ENCODE data around the gene FIS1. TPM values are rescaled to one million over a fixed set of nuclear protein-coding genes. Genes with fewer than 3 reads are reported as not detected.

FIS1 gene
- total RNA-seq, 1 experiment from 2014 or later, result 99.9 TPM

GRCh38 chr7:101220295-101220694 lies 24.6 kb downstream of the FIS1 start:
- Histone ChIP-seq H3K9me3 (no peaks in the 10 kb centered on the region), H3K36me3 (ENCODE audit: control insufficient read depth, insufficient read depth, low read length) (no peaks in the 10 kb centered on the region)

GRCh38 chr7:101218236-101219125 lies 26.4 kb downstream of the FIS1 start:
- TF ChIP-seq CTCF (IDR thresholded peaks at IDR 0.05; ENCODE audit: insufficient read depth in 1 of 2, low read depth in 1 of 2, low read length in 1 of 2, severe bottlenecking in 1 of 2, unreplicated experiment in 1 of 2), result no peak
- TSS peak; percentile 76 for BruUV-seq (replicated peaks)
- Histone ChIP-seq H3K9me3 (no peaks in the 10 kb centered on the region), H3K4me3 (ENCODE audit: low read depth, low read length) (peak overlapping the region; percentile 75), H3K27me3 (replicated peaks; ENCODE audit: control insufficient read depth, insufficient read depth, low read length) (no peaks in the 10 kb centered on the region), H3K36me3 (ENCODE audit: control insufficient read depth, insufficient read depth, low read length) (peaks cover 3% of the 10 kb centered on the region; the same call in 1 of the 2 replicates), H3K4me1 (peaks cover 22% of the 10 kb centered on the region)
- H3K4me1 Mint-ChIP-seq (ENCODE audit: low read depth, unreplicated experiment), result peaks cover 30% of the 10 kb centered on the region
- no peaks in the 10 kb centered on the region for H3K27me3 Mint-ChIP-seq (ENCODE audit: insufficient read depth, unreplicated experiment)
- CTCF ChIA-PET, result interaction anchor here (0.6 to 2.8 kb wide), 15 partner anchors 10 to 715 kb away, joined by 3 to 49 read pairs (median 4); partner anchors contain the start of genes FIS1 and SERPINE1
- POLR2A ChIA-PET, result interaction anchor here (0.6 to 2.0 kb wide), 11 partner anchors 10 to 146 kb away, joined by 3 to 15 read pairs (median 6); partner anchors contain the start of genes FIS1, MOGAT3 and VGF
- H3K27ac Mint-ChIP-seq (ENCODE audit: unreplicated experiment), result peak overlapping the region; percentile 81
- H3K4me3 Mint-ChIP-seq (ENCODE audit: unreplicated experiment), result peak overlapping the region; percentile 83
- H3K36me3 Mint-ChIP-seq (ENCODE audit: insufficient read depth, unreplicated experiment), result peaks cover 43% of the 10 kb centered on the region
- intact Hi-C loops (cut with micrococcal nuclease; ENCODE audit: unreplicated experiment), result loop anchor here (1.0 to 2.0 kb wide), 4 partner anchors 14 to 34 kb away; partner anchors contain the start of gene MOGAT3
- peak in 1 of 2 experiments; percentile 75 for DNase-seq
- H3K9me3 Mint-ChIP-seq (ENCODE audit: unreplicated experiment), result no peaks in the 10 kb centered on the region

More at GRCh38 chr7:101220295-101220694, 24.6 kb downstream of the FIS1 start:
- H3K27me3 Mint-ChIP-seq (ENCODE audit: insufficient read depth, unreplicated experiment), result no peaks in the 10 kb centered on the region
- CTCF ChIA-PET, result interaction anchor here (0.6 to 1.4 kb wide), 3 partner anchors 24 to 602 kb away, joined by 3 to 6 read pairs (median 6); no protein-coding TSS in a partner anchor
- no peak for DNase-seq
- peaks cover 30% of the 10 kb centered on the region for H3K4me1 Mint-ChIP-seq (ENCODE audit: low read depth, unreplicated experiment)
- POLR2A ChIA-PET, result no interaction called here
- no TSS peak for BruUV-seq (replicated peaks)
- H3K27ac Mint-ChIP-seq (ENCODE audit: unreplicated experiment), result no peak overlapping the region
- no peaks in the 10 kb centered on the region for H3K9me3 Mint-ChIP-seq (ENCODE audit: unreplicated experiment)
- Histone ChIP-seq H3K27me3 (replicated peaks; ENCODE audit: control insufficient read depth, insufficient read depth, low read length) (no peaks in the 10 kb centered on the region), H3K4me1 (peaks cover 22% of the 10 kb centered on the region), H3K4me3 (ENCODE audit: low read depth, low read length) (no peak overlapping the region)
- intact Hi-C loops (cut with micrococcal nuclease; ENCODE audit: unreplicated experiment), result no loop called here
- peaks cover 44% of the 10 kb centered on the region for H3K36me3 Mint-ChIP-seq (ENCODE audit: insufficient read depth, unreplicated experiment)
- no peak for TF ChIP-seq CTCF (IDR thresholded peaks at IDR 0.05; ENCODE audit: insufficient read depth in 1 of 2, low read depth in 1 of 2, low read length in 1 of 2, severe bottlenecking in 1 of 2, unreplicated experiment in 1 of 2)
- no peak overlapping the region for H3K4me3 Mint-ChIP-seq (ENCODE audit: unreplicated experiment)
